Measurements from ENCODE around the gene PAPOLG.
"Not testable (repeated sequence)": the region's sequence is repeated elsewhere in the genome, so short reads cannot be mapped to it uniquely, and the experiment has no call there.

DNA sequence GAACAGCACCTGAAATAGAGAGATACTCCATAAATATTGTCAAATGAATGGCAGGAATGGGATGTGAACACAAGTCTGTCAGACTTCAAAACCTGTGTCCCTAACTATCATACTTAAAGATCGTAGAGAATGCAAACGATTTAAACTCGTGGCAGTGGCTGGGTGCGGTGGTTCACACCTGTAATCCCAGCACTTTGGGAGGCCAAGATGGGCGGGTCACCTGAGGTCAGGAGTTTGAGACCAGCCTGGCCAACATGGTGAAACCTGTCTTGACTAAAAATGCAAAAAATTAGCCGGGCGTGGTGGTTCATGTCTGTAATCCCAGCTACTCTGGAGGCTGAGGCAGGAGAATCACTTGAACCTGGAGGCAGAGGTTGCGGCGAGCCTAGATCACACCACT, 61.1 kb downstream of the PAPOLG start:
- TF ChIP-seq POLR2A (IDR thresholded peaks at IDR 0.05; ENCODE audit: low read length); GATA1 (IDR thresholded peaks at IDR 0.05; ENCODE audit: low read depth, low read length): not testable (repeated sequence)

Measured in erythroblast (primary cell).